Measurements from ENCODE around the gene NSD1.

The NSD1 gene

GRCh38 chr5:177310757-177311391 lies 177.3 kb downstream of the NSD1 start:
- H3K36me3 ChIP-seq (ENCODE audit: control insufficient read depth, insufficient read depth, low read length) = peaks cover 11% of the 10 kb centered on the region
- no peaks in the 10 kb centered on the region for H3K27me3 ChIP-seq (ENCODE audit: control insufficient read depth, insufficient read depth, low read length)
- no peaks in the 10 kb centered on the region for H3K9me3 ChIP-seq (ENCODE audit: control insufficient read depth, insufficient read depth, low read length)
- H3K4me3 ChIP-seq (ENCODE audit: low read depth, low read length) = peak overlapping the region; percentile 62
- H3K4me1 ChIP-seq (ENCODE audit: control insufficient read depth, insufficient read depth, low read length) = peaks cover 9% of the 10 kb centered on the region; the same call in 1 of the 2 replicates
- H3K9ac ChIP-seq (ENCODE audit: low read depth, low read length) = no peak overlapping the region
- no peak overlapping the region for H3K27ac ChIP-seq (ENCODE audit: low read depth, low read length)

GRCh38 chr5:177311392-177311722 lies 177.8 kb downstream of the NSD1 start:
- Histone ChIP-seq H3K27me3 (ENCODE audit: control insufficient read depth, insufficient read depth, low read length) (no peaks in the 10 kb centered on the region), H3K9ac (ENCODE audit: low read depth, low read length) (no peak overlapping the region), H3K9me3 (ENCODE audit: control insufficient read depth, insufficient read depth, low read length) (no peaks in the 10 kb centered on the region), H3K4me1 (ENCODE audit: control insufficient read depth, insufficient read depth, low read length) (peaks cover 9% of the 10 kb centered on the region; the same call in 1 of the 2 replicates), H3K4me3 (ENCODE audit: low read depth, low read length) (peak overlapping the region; percentile 62), H3K27ac (ENCODE audit: low read depth, low read length) (peak overlapping the region; percentile 89), H3K36me3 (ENCODE audit: control insufficient read depth, insufficient read depth, low read length) (peaks cover 7% of the 10 kb centered on the region)

GRCh38 chr5:177311723-177312648 lies 178.4 kb downstream of the NSD1 start, which contains the start of gene MXD3:
Gene MXD3, minus strand, starts transcription at chr5:177311898. Its CDS starts 68 bp downstream, at chr5:177311830.
- peak within 1 kb of the TSS; percentile 85 for H3K9ac ChIP-seq (ENCODE audit: low read depth, low read length)
- peaks cover 9% of the 10 kb centered on the region; the same call in 1 of the 2 replicates for H3K4me1 ChIP-seq (ENCODE audit: control insufficient read depth, insufficient read depth, low read length)
- peak within 1 kb of the TSS; percentile 89 for H3K27ac ChIP-seq (ENCODE audit: low read depth, low read length)
- H3K36me3 ChIP-seq (ENCODE audit: control insufficient read depth, insufficient read depth, low read length) = 0 out of 2 replicates have a peak, but pooled peaks cover under 1% of the 10 kb centered on the region
- peak within 1 kb of the TSS; percentile 62 for H3K4me3 ChIP-seq (ENCODE audit: low read depth, low read length)
- H3K9me3 ChIP-seq (ENCODE audit: control insufficient read depth, insufficient read depth, low read length) = no peaks in the 10 kb centered on the region
- no peaks in the 10 kb centered on the region for H3K27me3 ChIP-seq (ENCODE audit: control insufficient read depth, insufficient read depth, low read length)

GRCh38 chr5:177312649-177313181 lies 179.1 kb downstream of the NSD1 start:
- Histone ChIP-seq H3K9me3 (ENCODE audit: control insufficient read depth, insufficient read depth, low read length) (no peaks in the 10 kb centered on the region), H3K27ac (ENCODE audit: low read depth, low read length) (peak overlapping the region; percentile 74), H3K4me1 (ENCODE audit: control insufficient read depth, insufficient read depth, low read length) (peaks cover 9% of the 10 kb centered on the region; the same call in 1 of the 2 replicates), H3K36me3 (ENCODE audit: control insufficient read depth, insufficient read depth, low read length) (no peaks in the 10 kb centered on the region), H3K4me3 (ENCODE audit: low read depth, low read length) (peak overlapping the region; percentile 62), H3K9ac (ENCODE audit: low read depth, low read length) (no peak overlapping the region; the same call in 1 of the 2 replicates), H3K27me3 (ENCODE audit: control insufficient read depth, insufficient read depth, low read length) (no peaks in the 10 kb centered on the region)

- H3K27me3 ChIP-seq (ENCODE audit: control insufficient read depth, insufficient read depth, low read length) = no peaks in the 10 kb centered on the region
- no peaks in the 10 kb centered on the region for H3K9me3 ChIP-seq (ENCODE audit: control insufficient read depth, insufficient read depth, low read length)
- no peak overlapping the region for H3K9ac ChIP-seq (ENCODE audit: low read depth, low read length)
- no peaks in the 10 kb centered on the region for H3K36me3 ChIP-seq (ENCODE audit: control insufficient read depth, insufficient read depth, low read length)
- H3K4me1 ChIP-seq (ENCODE audit: control insufficient read depth, insufficient read depth, low read length) = peaks cover 13% of the 10 kb centered on the region; the same call in 1 of the 2 replicates
- H3K27ac ChIP-seq (ENCODE audit: low read depth, low read length) = no peak overlapping the region
- H3K4me3 ChIP-seq (ENCODE audit: low read depth, low read length) = no peak overlapping the region
Observed at GRCh38 chr5:177313561-177314259, 180.1 kb downstream of the NSD1 start.

- no peak overlapping the region for H3K27ac ChIP-seq (ENCODE audit: low read depth, low read length)
- H3K9ac ChIP-seq (ENCODE audit: low read depth, low read length) = no peak overlapping the region
Observed at GRCh38 chr5:177314376-177315342, 181.1 kb downstream of the NSD1 start.

GRCh38 chr5:177315411-177315810 lies 181.8 kb downstream of the NSD1 start:
- no peaks in the 10 kb centered on the region for H3K27me3 ChIP-seq (ENCODE audit: control insufficient read depth, insufficient read depth, low read length)
- H3K27ac ChIP-seq (ENCODE audit: low read depth, low read length) = no peak overlapping the region
- peaks cover 8% of the 10 kb centered on the region; the same call in 1 of the 2 replicates for H3K4me1 ChIP-seq (ENCODE audit: control insufficient read depth, insufficient read depth, low read length)
- no peak overlapping the region for H3K9ac ChIP-seq (ENCODE audit: low read depth, low read length)
- no peaks in the 10 kb centered on the region for H3K36me3 ChIP-seq (ENCODE audit: control insufficient read depth, insufficient read depth, low read length)
- no peak overlapping the region for H3K4me3 ChIP-seq (ENCODE audit: low read depth, low read length)
- no peaks in the 10 kb centered on the region for H3K9me3 ChIP-seq (ENCODE audit: control insufficient read depth, insufficient read depth, low read length)

More at GRCh38 chr5:177314376-177315342, 181.1 kb downstream of the NSD1 start:
- Histone ChIP-seq H3K4me1 (ENCODE audit: control insufficient read depth, insufficient read depth, low read length) (peaks cover 13% of the 10 kb centered on the region; the same call in 1 of the 2 replicates), H3K9me3 (ENCODE audit: control insufficient read depth, insufficient read depth, low read length) (no peaks in the 10 kb centered on the region), H3K27me3 (ENCODE audit: control insufficient read depth, insufficient read depth, low read length) (no peaks in the 10 kb centered on the region), H3K4me3 (ENCODE audit: low read depth, low read length) (no peak overlapping the region), H3K36me3 (ENCODE audit: control insufficient read depth, insufficient read depth, low read length) (no peaks in the 10 kb centered on the region)

GRCh38 chr5:177316005-177316404 lies 182.4 kb downstream of the NSD1 start:
- no peaks in the 10 kb centered on the region for H3K9me3 ChIP-seq (ENCODE audit: control insufficient read depth, insufficient read depth, low read length)
- no peak overlapping the region for H3K9ac ChIP-seq (ENCODE audit: low read depth, low read length)
- H3K27me3 ChIP-seq (ENCODE audit: control insufficient read depth, insufficient read depth, low read length) = no peaks in the 10 kb centered on the region
- no peak overlapping the region for H3K4me3 ChIP-seq (ENCODE audit: low read depth, low read length)
- peaks cover 4% of the 10 kb centered on the region; the same call in 1 of the 2 replicates for H3K4me1 ChIP-seq (ENCODE audit: control insufficient read depth, insufficient read depth, low read length)
- H3K27ac ChIP-seq (ENCODE audit: low read depth, low read length) = no peak overlapping the region
- no peaks in the 10 kb centered on the region for H3K36me3 ChIP-seq (ENCODE audit: control insufficient read depth, insufficient read depth, low read length)

- Histone ChIP-seq H3K9me3 (ENCODE audit: control insufficient read depth, insufficient read depth, low read length) (no peaks in the 10 kb centered on the region), H3K4me3 (ENCODE audit: low read depth, low read length) (no peak overlapping the region), H3K9ac (ENCODE audit: low read depth, low read length) (no peak overlapping the region), H3K4me1 (ENCODE audit: control insufficient read depth, insufficient read depth, low read length) (peaks cover 4% of the 10 kb centered on the region; the same call in 1 of the 2 replicates), H3K27me3 (ENCODE audit: control insufficient read depth, insufficient read depth, low read length) (no peaks in the 10 kb centered on the region), H3K36me3 (ENCODE audit: control insufficient read depth, insufficient read depth, low read length) (no peaks in the 10 kb centered on the region), H3K27ac (ENCODE audit: low read depth, low read length) (no peak overlapping the region)
Observed at GRCh38 chr5:177317959-177318377, 184.4 kb downstream of the NSD1 start.

Measured in HUES48 (cell line).